Measurements from ENCODE around the gene NHERF1. TPM values are rescaled to one million over a fixed set of nuclear protein-coding genes. Genes with fewer than 3 reads are reported as not detected.

Gene NHERF1
- total and polyA plus RNA-seq, 2 of the 13 experiments (the other 11 are each of a cell fraction or from before 2014, with no cell fraction given) = 169 to 269 TPM

GRCh38 chr17:74749279-74750038 is 1.0 kb downstream of the NHERF1 start (continued):
- TF ChIP-seq, protein P1, sequence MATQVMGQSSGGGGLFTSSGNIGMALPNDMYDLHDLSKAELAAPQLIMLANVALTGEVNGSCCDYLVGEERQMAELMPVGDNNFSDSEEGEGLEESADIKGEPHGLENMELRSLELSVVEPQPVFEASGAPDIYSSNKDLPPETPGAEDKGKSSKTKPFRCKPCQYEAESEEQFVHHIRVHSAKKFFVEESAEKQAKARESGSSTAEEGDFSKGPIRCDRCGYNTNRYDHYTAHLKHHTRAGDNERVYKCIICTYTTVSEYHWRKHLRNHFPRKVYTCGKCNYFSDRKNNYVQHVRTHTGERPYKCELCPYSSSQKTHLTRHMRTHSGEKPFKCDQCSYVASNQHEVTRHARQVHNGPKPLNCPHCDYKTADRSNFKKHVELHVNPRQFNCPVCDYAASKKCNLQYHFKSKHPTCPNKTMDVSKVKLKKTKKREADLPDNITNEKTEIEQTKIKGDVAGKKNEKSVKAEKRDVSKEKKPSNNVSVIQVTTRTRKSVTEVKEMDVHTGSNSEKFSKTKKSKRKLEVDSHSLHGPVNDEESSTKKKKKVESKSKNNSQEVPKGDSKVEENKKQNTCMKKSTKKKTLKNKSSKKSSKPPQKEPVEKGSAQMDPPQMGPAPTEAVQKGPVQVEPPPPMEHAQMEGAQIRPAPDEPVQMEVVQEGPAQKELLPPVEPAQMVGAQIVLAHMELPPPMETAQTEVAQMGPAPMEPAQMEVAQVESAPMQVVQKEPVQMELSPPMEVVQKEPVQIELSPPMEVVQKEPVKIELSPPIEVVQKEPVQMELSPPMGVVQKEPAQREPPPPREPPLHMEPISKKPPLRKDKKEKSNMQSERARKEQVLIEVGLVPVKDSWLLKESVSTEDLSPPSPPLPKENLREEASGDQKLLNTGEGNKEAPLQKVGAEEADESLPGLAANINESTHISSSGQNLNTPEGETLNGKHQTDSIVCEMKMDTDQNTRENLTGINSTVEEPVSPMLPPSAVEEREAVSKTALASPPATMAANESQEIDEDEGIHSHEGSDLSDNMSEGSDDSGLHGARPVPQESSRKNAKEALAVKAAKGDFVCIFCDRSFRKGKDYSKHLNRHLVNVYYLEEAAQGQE (IDR thresholded peaks at IDR 0.05; ENCODE audit: borderline replicate concordance in 1 of 2, low read depth in 1 of 2, low read length in 2 of 2) = 0 out of 4 replicates have a peak, but pooled peaks of 1 of the 2 experiments have one; percentile 4
- no peak for TF ChIP-seq TIGD3 (CRISPR knock-in tag; IDR thresholded peaks at IDR 0.05; ENCODE audit: borderline replicate concordance)
- 0 out of 2 replicates have a peak, but pooled peaks have one; percentile 40 for TF ChIP-seq ZNF431 (CRISPR knock-in tag; IDR thresholded peaks at IDR 0.05; ENCODE audit: borderline replicate concordance, low read depth)
- peak in 1 of 2 experiments; percentile 49; a peak in 1 of 4 replicates for TF ChIP-seq HMGXB4 (CRISPR knock-in tag; IDR thresholded peaks at IDR 0.05; ENCODE audit: borderline replicate concordance in 1 of 2, low read depth in 1 of 2)
- TF ChIP-seq, protein P2, sequence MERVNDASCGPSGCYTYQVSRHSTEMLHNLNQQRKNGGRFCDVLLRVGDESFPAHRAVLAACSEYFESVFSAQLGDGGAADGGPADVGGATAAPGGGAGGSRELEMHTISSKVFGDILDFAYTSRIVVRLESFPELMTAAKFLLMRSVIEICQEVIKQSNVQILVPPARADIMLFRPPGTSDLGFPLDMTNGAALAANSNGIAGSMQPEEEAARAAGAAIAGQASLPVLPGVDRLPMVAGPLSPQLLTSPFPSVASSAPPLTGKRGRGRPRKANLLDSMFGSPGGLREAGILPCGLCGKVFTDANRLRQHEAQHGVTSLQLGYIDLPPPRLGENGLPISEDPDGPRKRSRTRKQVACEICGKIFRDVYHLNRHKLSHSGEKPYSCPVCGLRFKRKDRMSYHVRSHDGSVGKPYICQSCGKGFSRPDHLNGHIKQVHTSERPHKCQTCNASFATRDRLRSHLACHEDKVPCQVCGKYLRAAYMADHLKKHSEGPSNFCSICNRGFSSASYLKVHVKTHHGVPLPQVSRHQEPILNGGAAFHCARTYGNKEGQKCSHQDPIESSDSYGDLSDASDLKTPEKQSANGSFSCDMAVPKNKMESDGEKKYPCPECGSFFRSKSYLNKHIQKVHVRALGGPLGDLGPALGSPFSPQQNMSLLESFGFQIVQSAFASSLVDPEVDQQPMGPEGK (CRISPR knock-in tag; IDR thresholded peaks at IDR 0.05) = peak; percentile 41; the same call in 1 of the 2 replicates
- TF ChIP-seq, protein P3, sequence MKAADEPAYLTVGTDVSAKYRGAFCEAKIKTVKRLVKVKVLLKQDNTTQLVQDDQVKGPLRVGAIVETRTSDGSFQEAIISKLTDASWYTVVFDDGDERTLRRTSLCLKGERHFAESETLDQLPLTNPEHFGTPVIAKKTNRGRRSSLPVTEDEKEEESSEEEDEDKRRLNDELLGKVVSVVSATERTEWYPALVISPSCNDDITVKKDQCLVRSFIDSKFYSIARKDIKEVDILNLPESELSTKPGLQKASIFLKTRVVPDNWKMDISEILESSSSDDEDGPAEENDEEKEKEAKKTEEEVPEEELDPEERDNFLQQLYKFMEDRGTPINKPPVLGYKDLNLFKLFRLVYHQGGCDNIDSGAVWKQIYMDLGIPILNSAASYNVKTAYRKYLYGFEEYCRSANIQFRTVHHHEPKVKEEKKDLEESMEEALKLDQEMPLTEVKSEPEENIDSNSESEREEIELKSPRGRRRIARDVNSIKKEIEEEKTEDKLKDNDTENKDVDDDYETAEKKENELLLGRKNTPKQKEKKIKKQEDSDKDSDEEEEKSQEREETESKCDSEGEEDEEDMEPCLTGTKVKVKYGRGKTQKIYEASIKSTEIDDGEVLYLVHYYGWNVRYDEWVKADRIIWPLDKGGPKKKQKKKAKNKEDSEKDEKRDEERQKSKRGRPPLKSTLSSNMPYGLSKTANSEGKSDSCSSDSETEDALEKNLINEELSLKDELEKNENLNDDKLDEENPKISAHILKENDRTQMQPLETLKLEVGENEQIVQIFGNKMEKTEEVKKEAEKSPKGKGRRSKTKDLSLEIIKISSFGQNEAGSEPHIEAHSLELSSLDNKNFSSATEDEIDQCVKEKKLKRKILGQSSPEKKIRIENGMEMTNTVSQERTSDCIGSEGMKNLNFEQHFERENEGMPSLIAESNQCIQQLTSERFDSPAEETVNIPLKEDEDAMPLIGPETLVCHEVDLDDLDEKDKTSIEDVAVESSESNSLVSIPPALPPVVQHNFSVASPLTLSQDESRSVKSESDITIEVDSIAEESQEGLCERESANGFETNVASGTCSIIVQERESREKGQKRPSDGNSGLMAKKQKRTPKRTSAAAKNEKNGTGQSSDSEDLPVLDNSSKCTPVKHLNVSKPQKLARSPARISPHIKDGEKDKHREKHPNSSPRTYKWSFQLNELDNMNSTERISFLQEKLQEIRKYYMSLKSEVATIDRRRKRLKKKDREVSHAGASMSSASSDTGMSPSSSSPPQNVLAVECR (CRISPR knock-in tag; IDR thresholded peaks at IDR 0.05; ENCODE audit: borderline replicate concordance) = no peak
- no peak for TF ChIP-seq SMARCC2 (IDR thresholded peaks at IDR 0.05)
- TF ChIP-seq, protein P4, sequence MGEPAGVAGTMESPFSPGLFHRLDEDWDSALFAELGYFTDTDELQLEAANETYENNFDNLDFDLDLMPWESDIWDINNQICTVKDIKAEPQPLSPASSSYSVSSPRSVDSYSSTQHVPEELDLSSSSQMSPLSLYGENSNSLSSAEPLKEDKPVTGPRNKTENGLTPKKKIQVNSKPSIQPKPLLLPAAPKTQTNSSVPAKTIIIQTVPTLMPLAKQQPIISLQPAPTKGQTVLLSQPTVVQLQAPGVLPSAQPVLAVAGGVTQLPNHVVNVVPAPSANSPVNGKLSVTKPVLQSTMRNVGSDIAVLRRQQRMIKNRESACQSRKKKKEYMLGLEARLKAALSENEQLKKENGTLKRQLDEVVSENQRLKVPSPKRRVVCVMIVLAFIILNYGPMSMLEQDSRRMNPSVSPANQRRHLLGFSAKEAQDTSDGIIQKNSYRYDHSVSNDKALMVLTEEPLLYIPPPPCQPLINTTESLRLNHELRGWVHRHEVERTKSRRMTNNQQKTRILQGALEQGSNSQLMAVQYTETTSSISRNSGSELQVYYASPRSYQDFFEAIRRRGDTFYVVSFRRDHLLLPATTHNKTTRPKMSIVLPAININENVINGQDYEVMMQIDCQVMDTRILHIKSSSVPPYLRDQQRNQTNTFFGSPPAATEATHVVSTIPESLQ (CRISPR knock-in tag; conservative IDR thresholded peaks at IDR 0.05) = 0 out of 2 replicates have a peak, but pooled peaks have one; percentile 52
